Progenitor cell of endocrine pancreas (in vitro differentiated cells): ENCODE results near the gene HBB. TPM values are rescaled to one million over a fixed set of nuclear protein-coding genes. Genes with fewer than 3 reads are reported as not detected.

Source experiments
- DNase-seq: peaks from one replicate; pipeline ENCODE4 v3.0.0; 2021; ENCODE audit warnings: low spot score; ENCODE audit not compliant: unreplicated experiment
- H3K27ac Mint-ChIP-seq: 2 replicates; pipeline ENCODE4 v1.8.0; 2021; ENCODE audit warnings: mild to moderate bottlenecking, moderate library complexity, mixed read lengths
- H3K27me3 Mint-ChIP-seq: 2 replicates; pipeline ENCODE4 v1.8.0; 2021; ENCODE audit warnings: mixed read lengths
- H3K36me3 Mint-ChIP-seq: 2 replicates; pipeline ENCODE4 v1.8.0; 2022; ENCODE audit warnings: mixed read lengths; ENCODE audit not compliant: insufficient read depth
- H3K4me1 Mint-ChIP-seq: 2 replicates; pipeline ENCODE4 v1.8.0; 2021; ENCODE audit warnings: low read depth, mixed read lengths
- H3K4me3 Mint-ChIP-seq: 2 replicates; pipeline ENCODE4 v1.8.0; 2021; ENCODE audit warnings: low read depth, mild to moderate bottlenecking, moderate library complexity, mixed read lengths
- H3K9me3 Mint-ChIP-seq: 2 replicates; pipeline ENCODE4 v1.8.0; 2021; ENCODE audit warnings: low read depth, mixed read lengths
- CTCF ChIP-seq: fragments of 200-600 bp; sonication (generic); IDR thresholded peaks from one replicate; pipeline ENCODE4 v1.5.0; 2021; ENCODE audit warnings: antibody characterized with exemption, mild to moderate bottlenecking; ENCODE audit not compliant: unreplicated experiment
- total RNA-seq: library from RNA; stranded (reverse); gene quantifications from 2 replicates; pipeline ENCODE4 v1.2.1, GENCODE V29; 2021

The HBB gene
- total RNA-seq, 1 donor from 2014 or later: not detected

- DNase-seq: no peak
- H3K4me1 Mint-ChIP-seq: no peaks in the 10 kb centered on the region
- H3K27ac Mint-ChIP-seq: no peak overlapping the region
- no peak overlapping the region for H3K4me3 Mint-ChIP-seq
- H3K9me3 Mint-ChIP-seq: peaks cover 15% of the 10 kb centered on the region
- H3K36me3 Mint-ChIP-seq: no peaks in the 10 kb centered on the region
- TF ChIP-seq CTCF: no peak
- no peaks in the 10 kb centered on the region for H3K27me3 Mint-ChIP-seq
These were observed 38.7 kb downstream of the HBB start for GRCh38 chr11:5188201-5188600.

DNA sequence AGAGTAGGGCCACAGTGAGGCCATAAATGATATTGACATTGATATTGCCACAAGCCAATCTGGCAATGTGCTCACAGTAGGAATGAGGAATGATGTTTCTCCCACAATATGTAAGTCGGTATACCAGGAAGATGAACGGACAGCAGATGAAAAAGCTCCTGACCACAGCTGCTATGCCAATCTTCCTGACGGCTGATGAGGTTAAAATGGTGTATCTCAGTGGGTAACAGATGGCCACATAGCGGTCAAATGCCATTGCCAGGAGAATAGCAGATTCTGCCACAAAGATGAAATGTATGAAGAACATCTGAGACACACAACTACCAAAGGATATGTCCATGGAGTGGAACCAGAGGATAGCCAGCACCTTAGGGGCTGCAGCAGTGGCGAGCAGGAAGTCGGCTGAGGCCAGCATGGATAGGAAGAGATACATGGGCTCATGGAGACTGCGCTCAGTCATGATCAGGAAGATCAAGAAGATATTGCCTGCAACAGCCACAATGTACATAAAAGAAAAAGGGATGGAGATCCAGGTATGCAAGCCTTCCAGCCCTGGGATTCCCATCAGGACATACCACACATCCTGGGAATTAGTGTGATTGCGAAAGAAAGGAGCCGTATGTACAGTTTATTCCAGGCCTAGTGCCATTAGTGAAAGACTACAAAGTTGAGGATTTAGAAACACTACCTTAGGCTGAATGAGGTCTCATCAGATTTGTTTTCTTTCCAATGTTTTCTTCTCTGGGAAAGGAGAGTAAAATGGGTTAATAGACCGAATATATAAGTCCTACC lies 48.6 kb downstream of the HBB start:
- Mint-ChIP-seq H3K27me3 (no peaks in the 10 kb centered on the region), H3K27ac (no peak overlapping the region), H3K4me1 (no peaks in the 10 kb centered on the region), H3K36me3 (no peaks in the 10 kb centered on the region), H3K9me3 (no peaks in the 10 kb centered on the region), H3K4me3 (no peak overlapping the region)
- TF ChIP-seq CTCF: no peak
- DNase-seq: no peak

Other genes starting within 250 kb of the HBB start
- not detected in 2 replicates for gene OR51L1, start 232.2 kb downstream of the HBB start, total RNA-seq
- gene OR52J3, start 180.5 kb downstream of the HBB start, total RNA-seq: not detected in 2 replicates
- gene OR52E2, start 167.4 kb downstream of the HBB start, total RNA-seq: not detected in 2 replicates
- not detected in 2 replicates for gene OR52E1, start 157.5 kb downstream of the HBB start, total RNA-seq
- gene OR52A5, start 88.7 kb downstream of the HBB start, total RNA-seq: not detected in 2 replicates
- not detected in 2 replicates for gene OR52A1, start 72.3 kb downstream of the HBB start, total RNA-seq
- not detected in 2 replicates for gene OR51V1, start 26.4 kb downstream of the HBB start, total RNA-seq
- gene HBD, start 7.4 kb upstream of the HBB start, total RNA-seq: not detected in 2 replicates
- not detected in 2 replicates for gene HBG1, start 22.8 kb upstream of the HBB start, total RNA-seq
- not detected in 2 replicates for gene HBG2, start 27.7 kb upstream of the HBB start, total RNA-seq
- not detected in 2 replicates for gene HBE1, start 42.9 kb upstream of the HBB start, total RNA-seq
- gene OR51B4, start 74.9 kb upstream of the HBB start, total RNA-seq: not detected in 2 replicates
- gene OR51B2, start 97.2 kb upstream of the HBB start, total RNA-seq: not detected in 2 replicates
- gene OR51B5, start 116.5 kb upstream of the HBB start, total RNA-seq: 0.34 and 0.44 TPM in 2 replicates
- gene OR51B6, start 124.4 kb upstream of the HBB start, total RNA-seq: not detected in 2 replicates
- not detected in 2 replicates for gene OR51M1, start 156.7 kb upstream of the HBB start, total RNA-seq
- gene OR51Q1, start 195.0 kb upstream of the HBB start, total RNA-seq: not detected in 2 replicates
- not detected in 2 replicates for gene OR51I1, start 214.4 kb upstream of the HBB start, total RNA-seq
- gene OR51I2, start 222.3 kb upstream of the HBB start, total RNA-seq: not detected in 2 replicates